ENCODE data around the gene PROSER2. TPM values are rescaled to one million over a fixed set of nuclear protein-coding genes. Genes with fewer than 3 reads are reported as not detected.

The PROSER2 gene
- polyA plus RNA-seq, 2 of the 4 experiments (the other 2 are of a cell fraction), result 10.1 to 14.4 TPM

- TF ChIP-seq CEBPB (IDR thresholded peaks at IDR 0.05) (no peak), FOXS1 (CRISPR knock-in tag; IDR thresholded peaks at IDR 0.05) (no peak), JUNB (IDR thresholded peaks at IDR 0.05) (no peak), REST (IDR thresholded peaks at IDR 0.05) (no peak), CHD2 (IDR thresholded peaks at IDR 0.05; ENCODE audit: low read length, partially characterized antibody) (no peak), HDAC2 (IDR thresholded peaks at IDR 0.05) (no peak), PHF8 (IDR thresholded peaks at IDR 0.05; ENCODE audit: borderline replicate concordance, low read depth) (no peak), MYC (IDR thresholded peaks at IDR 0.05; ENCODE audit: borderline replicate concordance, low read length) (no peak), EHMT2 (IDR thresholded peaks at IDR 0.05; ENCODE audit: low read depth) (no peak), ESRRA (IDR thresholded peaks at IDR 0.05; ENCODE audit: borderline replicate concordance, low read length) (no peak), POLR2AphosphoS2 (conservative IDR thresholded peaks at IDR 0.05; ENCODE audit: low read length) (no peak)
- TF ChIP-seq, protein P1, sequence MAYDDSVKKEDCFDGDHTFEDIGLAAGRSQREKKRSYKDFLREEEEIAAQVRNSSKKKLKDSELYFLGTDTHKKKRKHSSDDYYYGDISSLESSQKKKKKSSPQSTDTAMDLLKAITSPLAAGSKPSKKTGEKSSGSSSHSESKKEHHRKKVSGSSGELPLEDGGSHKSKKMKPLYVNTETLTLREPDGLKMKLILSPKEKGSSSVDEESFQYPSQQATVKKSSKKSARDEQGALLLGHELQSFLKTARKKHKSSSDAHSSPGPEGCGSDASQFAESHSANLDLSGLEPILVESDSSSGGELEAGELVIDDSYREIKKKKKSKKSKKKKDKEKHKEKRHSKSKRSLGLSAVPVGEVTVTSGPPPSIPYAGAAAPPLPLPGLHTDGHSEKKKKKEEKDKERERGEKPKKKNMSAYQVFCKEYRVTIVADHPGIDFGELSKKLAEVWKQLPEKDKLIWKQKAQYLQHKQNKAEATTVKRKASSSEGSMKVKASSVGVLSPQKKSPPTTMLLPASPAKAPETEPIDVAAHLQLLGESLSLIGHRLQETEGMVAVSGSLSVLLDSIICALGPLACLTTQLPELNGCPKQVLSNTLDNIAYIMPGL (CRISPR knock-in tag; IDR thresholded peaks at IDR 0.05; ENCODE audit: borderline replicate concordance), result no peak
- Histone ChIP-seq H3K4me2 (no peak overlapping the region), H3K4me1 (peaks cover 14% of the 10 kb centered on the region), H3K4me3 (no peak overlapping the region), H3K9me3 (no peaks in the 10 kb centered on the region), H3K27ac (no peak overlapping the region)
- ATAC-seq (no peak), DNase-seq (ENCODE audit: low read depth in 1 of 2, low spot score in 1 of 2) (no peak), FAIRE-seq (no peak)
- 78% methylated on average over 5 of the region's 5 CpGs for WGBS (ENCODE audit: missing lambda C conversion rate)
- POLR2A ChIA-PET, result no interaction called here
- CTCF ChIA-PET, result no interaction called here
Measured at GRCh38 chr10:11895598-11895997, 72.4 kb downstream of the PROSER2 start.

DNA sequence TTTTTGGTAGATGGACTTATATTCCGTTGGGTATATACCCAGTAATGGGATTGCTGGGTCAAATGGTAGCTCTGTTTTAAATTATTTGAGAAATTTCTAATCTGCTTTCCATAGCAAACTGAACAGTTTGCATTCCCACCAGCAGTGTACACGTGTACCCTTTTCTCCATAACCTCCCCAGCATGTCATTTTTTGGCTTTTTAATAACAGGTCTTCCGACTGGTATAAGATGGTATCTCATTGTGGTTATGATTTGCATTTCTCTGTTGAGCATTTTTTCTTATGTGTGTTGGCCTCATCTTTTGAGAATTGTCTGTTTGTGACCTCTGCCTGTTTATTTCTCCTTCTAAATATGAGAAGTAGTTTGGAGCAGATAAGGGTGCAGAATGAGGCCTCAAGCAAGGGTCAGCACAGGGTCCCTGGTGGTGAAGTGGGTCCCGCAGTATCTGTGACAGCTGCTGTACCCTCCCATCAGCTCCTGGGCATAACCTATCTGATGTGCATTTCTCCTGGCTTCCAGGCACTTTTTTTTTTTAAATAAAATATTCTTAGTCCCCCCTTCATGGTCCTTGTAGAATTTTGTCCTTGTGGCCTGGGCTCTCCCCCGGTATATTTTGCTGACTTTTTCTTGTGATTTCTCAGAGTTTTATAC lies 73.5 kb downstream of the PROSER2 start:
- no peak for FAIRE-seq
- peak overlapping the region; percentile 16 to 70; a peak in 1 of 6 replicates for H3K27ac ChIP-seq
- 82% methylated on average over 5 of the region's 5 CpGs for WGBS (ENCODE audit: missing lambda C conversion rate)
- CTCF ChIA-PET, result interaction anchor here (0.6 to 1.2 kb wide), 3 partner anchors 22 to 106 kb away, joined by 3 to 4 read pairs (median 3); no protein-coding TSS in a partner anchor
- no peak overlapping the region for H3K4me2 ChIP-seq
- H3K9me3 ChIP-seq, result no peaks in the 10 kb centered on the region
- TF ChIP-seq MAFK (IDR thresholded peaks at IDR 0.05; ENCODE audit: partially characterized antibody) (no peak), HOXB5 (CRISPR knock-in tag; IDR thresholded peaks at IDR 0.05) (no peak), PHF8 (IDR thresholded peaks at IDR 0.05; ENCODE audit: borderline replicate concordance, low read depth) (no peak), NFE2L2 (conservative IDR thresholded peaks at IDR 0.05; ENCODE audit: low read length) (no peak), CHD2 (IDR thresholded peaks at IDR 0.05; ENCODE audit: low read length, partially characterized antibody) (no peak), TFCP2L1 (CRISPR knock-in tag; IDR thresholded peaks at IDR 0.05) (no peak), HDAC2 (IDR thresholded peaks at IDR 0.05) (no peak), KDM5A (IDR thresholded peaks at IDR 0.05) (no peak), EP300 (IDR thresholded peaks at IDR 0.05) (no peak), TP53 (CRISPR knock-in tag; IDR thresholded peaks at IDR 0.05) (no peak), HOXB13 (CRISPR knock-in tag; IDR thresholded peaks at IDR 0.05; ENCODE audit: low read depth) (no peak), NR3C1 (IDR thresholded peaks at IDR 0.05) (no peak), ZSCAN20 (CRISPR knock-in tag; IDR thresholded peaks at IDR 0.05) (no peak), CEBPB (IDR thresholded peaks at IDR 0.05) (no peak)
- TF ChIP-seq, protein P2, sequence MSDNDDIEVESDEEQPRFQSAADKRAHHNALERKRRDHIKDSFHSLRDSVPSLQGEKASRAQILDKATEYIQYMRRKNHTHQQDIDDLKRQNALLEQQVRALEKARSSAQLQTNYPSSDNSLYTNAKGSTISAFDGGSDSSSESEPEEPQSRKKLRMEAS (IDR thresholded peaks at IDR 0.05), result no peak
- TF ChIP-seq, protein P3, sequence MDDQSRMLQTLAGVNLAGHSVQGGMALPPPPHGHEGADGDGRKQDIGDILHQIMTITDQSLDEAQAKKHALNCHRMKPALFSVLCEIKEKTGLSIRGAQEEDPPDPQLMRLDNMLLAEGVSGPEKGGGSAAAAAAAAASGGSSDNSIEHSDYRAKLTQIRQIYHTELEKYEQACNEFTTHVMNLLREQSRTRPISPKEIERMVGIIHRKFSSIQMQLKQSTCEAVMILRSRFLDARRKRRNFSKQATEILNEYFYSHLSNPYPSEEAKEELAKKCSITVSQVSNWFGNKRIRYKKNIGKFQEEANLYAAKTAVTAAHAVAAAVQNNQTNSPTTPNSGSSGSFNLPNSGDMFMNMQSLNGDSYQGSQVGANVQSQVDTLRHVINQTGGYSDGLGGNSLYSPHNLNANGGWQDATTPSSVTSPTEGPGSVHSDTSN (IDR thresholded peaks at IDR 0.05), result no peak
- no peak overlapping the region for H3K4me3 ChIP-seq
- POLR2A ChIA-PET, result no interaction called here
- ATAC-seq, result no peak
- no peak for DNase-seq (ENCODE audit: low read depth in 1 of 2, low spot score in 1 of 2)
- peaks cover 19% of the 10 kb centered on the region for H3K4me1 ChIP-seq

All from A549 (cell line).